ENCODE data around the gene RBPJ.

The RBPJ gene

GRCh38 chr4:26459756-26460530 is 139.1 kb downstream of the RBPJ start:
- DNase-seq (ENCODE audit: low spot score), result no peak

- DNase-seq (ENCODE audit: low spot score), result no peak
Measured at GRCh38 chr4:26462874-26463273, 142.1 kb downstream of the RBPJ start.

- no peak for DNase-seq (ENCODE audit: low spot score)
Measured at GRCh38 chr4:26463386-26463785, 142.6 kb downstream of the RBPJ start.

- no peak for DNase-seq (ENCODE audit: low spot score)
Measured at GRCh38 chr4:26464420-26465095, 143.7 kb downstream of the RBPJ start.

GRCh38 chr4:26466578-26467270 is 145.9 kb downstream of the RBPJ start:
- no peak for DNase-seq (ENCODE audit: low spot score)

- DNase-seq (ENCODE audit: low spot score), result no peak
Measured at GRCh38 chr4:26467724-26468123, 146.9 kb downstream of the RBPJ start.

- DNase-seq (ENCODE audit: low spot score), result no peak
Measured at GRCh38 chr4:26468283-26468949, 147.6 kb downstream of the RBPJ start.

GRCh38 chr4:26468977-26469376 is 148.2 kb downstream of the RBPJ start:
- DNase-seq (ENCODE audit: low spot score), result no peak

- no peak for DNase-seq (ENCODE audit: low spot score)
Measured at GRCh38 chr4:26471890-26472289, 151.1 kb downstream of the RBPJ start.

GRCh38 chr4:26473893-26474292 is 153.1 kb downstream of the RBPJ start:
- no peak for DNase-seq (ENCODE audit: low spot score)

GRCh38 chr4:26474551-26474950 is 153.7 kb downstream of the RBPJ start:
- DNase-seq (ENCODE audit: low spot score), result no peak

- no peak for DNase-seq (ENCODE audit: low spot score)
Measured at GRCh38 chr4:26475716-26476115, 154.9 kb downstream of the RBPJ start.

GRCh38 chr4:26476545-26476944 is 155.7 kb downstream of the RBPJ start:
- DNase-seq (ENCODE audit: low spot score), result no peak

GRCh38 chr4:26478330-26478729 is 157.5 kb downstream of the RBPJ start:
- no peak for DNase-seq (ENCODE audit: low spot score)

GRCh38 chr4:26482508-26483462 is 162.0 kb downstream of the RBPJ start:
- DNase-seq (ENCODE audit: low spot score), result no peak

GRCh38 chr4:26484032-26484515 is 163.3 kb downstream of the RBPJ start:
- DNase-seq (ENCODE audit: low spot score), result no peak

GRCh38 chr4:26484516-26484915 is 163.7 kb downstream of the RBPJ start:
- DNase-seq (ENCODE audit: low spot score), result no peak

Measured in globus pallidus (tissue), 1 donor.